H1 (cell line): ENCODE measurements around the gene CHRDL2. TPM values are rescaled to one million over a fixed set of nuclear protein-coding genes. Genes with fewer than 3 reads are reported as not detected.

Experiments used
- CTCF ChIA-PET: fragments of 300-600 bp; sonication (Branson Sonifier 250); formaldehyde crosslinking; loops from one replicate; lab custom pipeline; 2021; ENCODE audit not compliant: partially characterized antibody; lab: Charles Lee
- POLR2A ChIA-PET: fragments of 300-600 bp; sonication (Branson Sonifier 250); formaldehyde crosslinking; loops from one replicate; lab custom pipeline; 2021; ENCODE audit warnings: inconsistent platforms; ENCODE audit not compliant: partially characterized antibody; lab: Charles Lee
- DNase-seq, 2 experiments: peaks; one replicate each; pipeline versions ENCODE4 v3.0.0 to v3.0.0-alpha.2; 2010 to 2022; ENCODE audit warnings: low spot score in 2 of 2, low read depth in 1 of 2, mixed read lengths in 1 of 2
- FAIRE-seq: peaks from 2 replicates; lab custom pipeline; 2011; peaks lifted over from hg19 to GRCh38; lab: Jason Lieb, UNC
- H2AFZ ChIP-seq: 2 replicates; pipeline ENCODE4 v1.8.1; 2012; ENCODE audit warnings: low read length, inconsistent platforms
- H2AK5ac ChIP-seq: 2 replicates; pipeline ENCODE4 v1.6.1; 2013; ENCODE audit warnings: low read depth, low read length
- H2BK120ac ChIP-seq: replicated peaks from 2 replicates; pipeline ENCODE3; 2013; ENCODE audit warnings: low read depth, low read length, inconsistent platforms
- H2BK12ac ChIP-seq: 2 replicates; pipeline ENCODE4 v1.6.1; 2013; ENCODE audit warnings: low read depth, low read length
- H2BK15ac ChIP-seq: 2 replicates; pipeline ENCODE4 v1.6.1; 2013; ENCODE audit warnings: low read length
- H2BK20ac ChIP-seq: 2 replicates; pipeline ENCODE4 v1.6.1; 2013; ENCODE audit warnings: low read length
- H2BK5ac ChIP-seq: 2 replicates; pipeline ENCODE4 v1.6.1; 2013; ENCODE audit warnings: low read depth, low read length
- H3K14ac ChIP-seq: 2 replicates; pipeline ENCODE4 v1.6.1; 2013; ENCODE audit warnings: inconsistent platforms; ENCODE audit not compliant: insufficient read length
- H3K18ac ChIP-seq: 2 replicates; pipeline ENCODE4 v1.6.1; 2013; ENCODE audit warnings: low read length; ENCODE audit errors: extremely low read depth
- H3K23ac ChIP-seq: 2 replicates; pipeline ENCODE4 v1.6.1; 2013; ENCODE audit warnings: inconsistent platforms; ENCODE audit not compliant: insufficient read length
- H3K23me2 ChIP-seq: 2 replicates; pipeline ENCODE4 v1.6.1; 2013; ENCODE audit warnings: low read depth, low read length
- H3K27ac ChIP-seq: 2 replicates; pipeline ENCODE4 v1.6.1; 2011; ENCODE audit warnings: low read depth, low read length, inconsistent platforms
- H3K27me3 ChIP-seq, 4 experiments: replicated peaks in 1 of 4; 1 replicate in 1 of 4; 2 replicates in 3 of 4; pipeline versions ENCODE4 v1.6.1 to v1.8.1; 2011 to 2013; ENCODE audit warnings: low read length in 3 of 4, mild to moderate bottlenecking in 3 of 4, inconsistent platforms in 2 of 4, mixed read lengths in 2 of 4, moderate library complexity in 1 of 4; ENCODE audit not compliant: control insufficient read depth in 3 of 4, insufficient read depth in 3 of 4; ENCODE audit errors: extremely low read depth in 1 of 4
- H3K36me3 ChIP-seq, 4 experiments: 2 replicates each; pipeline versions ENCODE4 v1.6.1 to v1.8.1; 2011 to 2013; ENCODE audit warnings: mild to moderate bottlenecking in 4 of 4, low read length in 3 of 4, moderate library complexity in 2 of 4, control low read depth in 1 of 4, inconsistent platforms in 1 of 4; ENCODE audit not compliant: insufficient read depth in 4 of 4, control insufficient read depth in 2 of 4
- H3K4ac ChIP-seq: replicated peaks from 2 replicates; pipeline ENCODE3; 2013; ENCODE audit warnings: low read length, low read depth, mixed read lengths, inconsistent platforms; ENCODE audit not compliant: insufficient read length
- H3K4me1 ChIP-seq, 4 experiments: replicated peaks in 1 of 4; 1 replicate in 1 of 4; 2 replicates in 3 of 4; pipeline versions ENCODE4 v1.6.1 to v1.8.1; 2011 to 2013; ENCODE audit warnings: low read length in 3 of 4, inconsistent platforms in 2 of 4, mixed read lengths in 1 of 4; ENCODE audit not compliant: insufficient read depth in 4 of 4, control insufficient read depth in 3 of 4
- H3K4me2 ChIP-seq, 2 experiments: 2 replicates each; pipeline versions ENCODE4 v1.6.1 to v1.8.1; 2011 to 2013; ENCODE audit warnings: low read depth in 2 of 2, low read length in 2 of 2, control low read depth in 1 of 2, inconsistent platforms in 1 of 2, mild to moderate bottlenecking in 1 of 2; ENCODE audit not compliant: insufficient read depth in 1 of 2
- H3K4me3 ChIP-seq, 4 experiments: fragments of 200-600, 300-600 bp in 1 of 4; sonication (generic), shearing (Covaris generic), sonication (Bioruptor Twin) in 1 of 4; 2 replicates each; pipeline versions ENCODE4 v1.5.1 to v1.8.1; 2011 to 2016; ENCODE audit warnings: low read length in 4 of 4, low read depth in 3 of 4, control low read depth in 2 of 4, inconsistent platforms in 2 of 4, mild to moderate bottlenecking in 2 of 4, mixed read lengths in 1 of 4, moderate library complexity in 1 of 4; ENCODE audit not compliant: insufficient read depth in 2 of 4; ENCODE audit errors: extremely low read depth in 1 of 4
- H3K56ac ChIP-seq: replicated peaks from 2 replicates; pipeline ENCODE3; 2013; ENCODE audit warnings: low read depth, mild to moderate bottlenecking, mixed read lengths, low read length, inconsistent platforms; ENCODE audit not compliant: insufficient read length
- H3K79me1 ChIP-seq: 2 replicates; pipeline ENCODE4 v1.6.1; 2013; ENCODE audit warnings: low read depth, low read length, control low read depth
- H3K79me2 ChIP-seq, 2 experiments: 2 replicates each; pipeline versions ENCODE4 v1.6.1 to v1.8.1; 2012 to 2013; ENCODE audit warnings: low read length in 2 of 2, mild to moderate bottlenecking in 2 of 2, inconsistent platforms in 1 of 2; ENCODE audit not compliant: insufficient read depth in 2 of 2, control insufficient read depth in 1 of 2
- H3K9ac ChIP-seq, 4 experiments: replicated peaks in 1 of 4; 1 replicate in 1 of 4; 2 replicates in 3 of 4; pipeline versions ENCODE4 v1.6.1 to v1.8.1; 2011 to 2013; ENCODE audit warnings: low read depth in 3 of 4, low read length in 3 of 4, control low read depth in 2 of 4, mild to moderate bottlenecking in 2 of 4, moderate library complexity in 2 of 4, inconsistent platforms in 1 of 4; ENCODE audit errors: extremely low read depth in 1 of 4
- H3K9me3 ChIP-seq, 2 experiments: 2 replicates each; pipeline versions ENCODE4 v1.6.1 to v1.8.1; 2012 to 2013; ENCODE audit warnings: mild to moderate bottlenecking in 2 of 2, moderate library complexity in 2 of 2, control low read depth in 1 of 2, inconsistent platforms in 1 of 2, low read depth in 1 of 2, low read length in 1 of 2, mixed read lengths in 1 of 2; ENCODE audit not compliant: insufficient read depth in 2 of 2
- H4K20me1 ChIP-seq, 2 experiments: replicated peaks in 1 of 2; 2 replicates each; pipeline versions ENCODE3 to v1.8.1; 2011 to 2013; ENCODE audit warnings: inconsistent platforms in 2 of 2, low read length in 2 of 2, mild to moderate bottlenecking in 1 of 2; ENCODE audit not compliant: insufficient read depth in 2 of 2, control insufficient read depth in 1 of 2
- H4K5ac ChIP-seq: 2 replicates; pipeline ENCODE4 v1.6.1; 2013; ENCODE audit warnings: low read length, low read depth, mixed read lengths, inconsistent platforms; ENCODE audit not compliant: insufficient read length
- H4K8ac ChIP-seq: 2 replicates; pipeline ENCODE4 v1.8.0; 2013; ENCODE audit warnings: mild to moderate bottlenecking, moderate library complexity, low read length, inconsistent platforms; ENCODE audit not compliant: insufficient read depth; ENCODE audit errors: extremely low read depth
- H4K91ac ChIP-seq: replicated peaks from 2 replicates; pipeline ENCODE3; 2013; ENCODE audit warnings: low read length, mixed read lengths, inconsistent platforms; ENCODE audit not compliant: insufficient read length
- JUN ChIP-seq: IDR thresholded peaks from 2 replicates; pipeline ENCODE4 v1.6.1; 2011; ENCODE audit warnings: low read depth, mild to moderate bottlenecking, improper control_type of control experiment, low read length
- RAD21 ChIP-seq, 2 experiments: IDR thresholded peaks in 1 of 2; conservative IDR thresholded peaks in 1 of 2; 2 replicates each; pipeline ENCODE4 v1.6.1; 2011; ENCODE audit warnings: low read depth in 2 of 2, low read length in 2 of 2, improper control_type of control experiment in 1 of 2, inconsistent platforms in 1 of 2, mild to moderate bottlenecking in 1 of 2, moderate library complexity in 1 of 2
- SIN3A ChIP-seq, 2 experiments: IDR thresholded peaks in 1 of 2; conservative IDR thresholded peaks in 1 of 2; 2 replicates each; pipeline ENCODE4 v1.6.1; 2011 to 2012; ENCODE audit warnings: low read length in 2 of 2, improper control_type of control experiment in 1 of 2, low read depth in 1 of 2, mild to moderate bottlenecking in 1 of 2
- WGBS, 2 experiments: shearing (Covaris generic) in 1 of 2; methylation state at CpG; one replicate each; pipeline versions ENCODE4 v1.1.6 to v1.1.7; 2013 to 2015; ENCODE audit warnings: low lambda C conversion rate in 2 of 2, mixed read lengths in 2 of 2, inconsistent platforms in 1 of 2, low coverage in 1 of 2, missing lambda C conversion rate in 1 of 2; ENCODE audit not compliant: insufficient replicate concordance in 2 of 2, insufficient coverage in 1 of 2, insufficient read length in 1 of 2; ENCODE audit errors: extremely low coverage in 1 of 2, missing lambda C conversion rate in 1 of 2; 5-methylcytosine and 5-hydroxymethylcytosine counted together
- polyA plus RNA-seq, 7 experiments: library from polyadenylated mRNA; depleted of rRNA in 3 of 7; stranded (reverse) in 5 of 7; unstranded in 2 of 7; fragments of >200 nt in 5 of 7; fragments of 200-250 nt in 2 of 7; gene quantifications; 1 replicate in 5 of 7; 2 replicates in 1 of 7; 4 replicates in 1 of 7; pipeline versions ENCODE4 v1.2.1 to v1.2.3, GENCODE V29; 2011 to 2013; ENCODE audit warnings: missing spikeins in 2 of 7, mixed read lengths in 2 of 7
- total RNA-seq: library from RNA; stranded (reverse); fragmentation: NEBNext Ultra II Directional; extraction: Animal tissue kit (Norgen Biotek cat#: 25700); gene quantifications from 2 replicates; pipeline ENCODE4 v1.2.1, GENCODE V29; 2021

The CHRDL2 gene
- total and polyA plus RNA-seq, 2 of the 8 experiments (the other 6 are each of a cell fraction or from before 2014, with no cell fraction given), result 0.26 to 0.48 TPM

DNA sequence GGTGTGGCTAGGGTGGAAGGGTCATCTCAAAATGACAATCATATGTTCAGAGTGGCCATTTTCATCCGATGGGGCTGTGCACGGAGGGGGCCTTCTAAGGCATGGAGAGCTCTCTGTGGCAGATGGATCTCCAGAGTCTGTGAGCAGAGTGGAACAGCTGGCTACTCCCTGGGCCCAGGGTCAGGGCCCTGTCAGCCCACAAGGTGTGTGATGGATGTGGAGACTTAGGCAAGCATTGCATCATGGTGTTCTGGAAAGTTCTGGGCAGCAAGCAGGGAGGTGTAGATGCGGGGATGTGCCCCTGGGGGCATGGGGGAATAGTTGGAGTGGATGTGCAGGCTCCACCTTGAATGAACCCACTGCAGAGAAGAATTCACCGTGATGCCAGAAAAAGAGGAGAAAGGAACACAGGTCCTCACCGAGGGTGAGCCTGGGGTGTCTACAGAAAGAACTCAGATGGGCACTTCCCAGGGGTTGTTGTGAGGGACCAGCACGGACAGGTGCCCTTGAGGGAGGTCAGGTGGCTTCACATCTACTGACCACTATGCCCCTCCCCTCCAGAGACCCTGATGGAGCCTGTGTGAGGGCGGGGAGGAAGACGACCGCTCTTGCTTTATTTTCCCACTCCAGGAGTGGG is 51.1 kb downstream of the CHRDL2 start:
- no peak for FAIRE-seq
- no peak overlapping the region for H3K14ac ChIP-seq
- no peak overlapping the region for H2AK5ac ChIP-seq
- H3K4me2 ChIP-seq, result no peak overlapping the region
- H4K8ac ChIP-seq, result no peak overlapping the region
- H3K23ac ChIP-seq, result no peak overlapping the region
- H3K27ac ChIP-seq, result no peak overlapping the region
- no peak overlapping the region for H2BK5ac ChIP-seq
- no peak overlapping the region for H3K4ac ChIP-seq
- H4K20me1 ChIP-seq, result no peaks in the 10 kb centered on the region
- POLR2A ChIA-PET, result no interaction called here
- H2BK12ac ChIP-seq, result no peak overlapping the region
- H2BK20ac ChIP-seq, result no peak overlapping the region
- H3K18ac ChIP-seq, result no peak overlapping the region
- no peak overlapping the region for H4K5ac ChIP-seq
- H3K4me3 ChIP-seq, result no peak overlapping the region
- no peaks in the 10 kb centered on the region for H3K9me3 ChIP-seq
- CTCF ChIA-PET, result interaction anchor here (1.1 to 10.2 kb wide), 4 partner anchors 16 to 49 kb away, joined by 3 to 72 read pairs (median 4); no protein-coding TSS in a partner anchor
- peaks cover 0 to 12% (median 7%) of the 10 kb centered on the region in 4 experiments; a peak in 5 of 7 replicates for H3K27me3 ChIP-seq
- H3K23me2 ChIP-seq, result no peaks in the 10 kb centered on the region
- no peak overlapping the region for H4K91ac ChIP-seq
- peaks cover 3 to 8% (median 7%) of the 10 kb centered on the region in 4 experiments; a peak in 6 of 7 replicates for H3K4me1 ChIP-seq
- H3K56ac ChIP-seq, result no peak overlapping the region
- no peak for TF ChIP-seq SIN3A (conservative IDR thresholded peaks at IDR 0.05 in 1 of 2, IDR thresholded peaks at IDR 0.05 in 1 of 2; ENCODE audit: low read depth in 1 of 2, low read length in 2 of 2)
- TF ChIP-seq JUN, result no peak
- TF ChIP-seq RAD21 (IDR thresholded peaks at IDR 0.05 in 1 of 2, conservative IDR thresholded peaks at IDR 0.05 in 1 of 2; ENCODE audit: low read depth in 2 of 2, low read length in 2 of 2), result no peak
- TF ChIP-seq, all 59 proteins: peak for 0
- 92% methylated on average over 7 of the region's 9 CpGs; no CpG with 5 or more reads in 1 of the 2 experiments for WGBS, 2 experiments
- Histone ChIP-seq H2AFZ (no peak overlapping the region), H2BK15ac (no peak overlapping the region), H3K79me1 (no peaks in the 10 kb centered on the region), H3K36me3 (no peaks in the 10 kb centered on the region), H3K9ac (no peak overlapping the region), H2BK120ac (no peak overlapping the region), H3K79me2 (no peaks in the 10 kb centered on the region)
- no peak for DNase-seq
